Activated naive CD4-positive, alpha-beta T cell treated with anti-CD3 and anti-CD28 coated beads, Interleukin-2, amount 10 ng/mL, durations not matched to agents 7 days and 5 days (primary cell): ENCODE data around the gene AGAP1.

Source experiments
- CTCF ChIA-PET: fragments of 350-600 bp; sonication (Branson Sonifier 250); formaldehyde crosslinking; loops from one replicate; lab custom pipeline; 2021; ENCODE audit warnings: antibody characterized with exemption; lab: Charles Lee
- DNase-seq: peaks from one replicate; pipeline ENCODE4 v3.0.0-alpha.2; 2020
- H3K27ac Mint-ChIP-seq: one replicate; pipeline ENCODE4 v1.8.0; 2021; ENCODE audit warnings: mild to moderate bottlenecking, moderate library complexity, mixed read lengths
- H3K27me3 Mint-ChIP-seq: one replicate; pipeline ENCODE4 v1.8.0; 2021; ENCODE audit warnings: mild to moderate bottlenecking, mixed read lengths
- H3K36me3 Mint-ChIP-seq: one replicate; pipeline ENCODE4 v1.8.0; 2021; ENCODE audit warnings: mixed read lengths
- H3K4me1 Mint-ChIP-seq: one replicate; pipeline ENCODE4 v1.8.0; 2021; ENCODE audit warnings: mixed read lengths
- H3K4me3 Mint-ChIP-seq: one replicate; pipeline ENCODE4 v1.8.0; 2021; ENCODE audit warnings: mild to moderate bottlenecking, moderate library complexity, mixed read lengths
- H3K9me3 Mint-ChIP-seq: one replicate; pipeline ENCODE4 v1.8.0; 2021; ENCODE audit warnings: mixed read lengths

The AGAP1 gene

DNA sequence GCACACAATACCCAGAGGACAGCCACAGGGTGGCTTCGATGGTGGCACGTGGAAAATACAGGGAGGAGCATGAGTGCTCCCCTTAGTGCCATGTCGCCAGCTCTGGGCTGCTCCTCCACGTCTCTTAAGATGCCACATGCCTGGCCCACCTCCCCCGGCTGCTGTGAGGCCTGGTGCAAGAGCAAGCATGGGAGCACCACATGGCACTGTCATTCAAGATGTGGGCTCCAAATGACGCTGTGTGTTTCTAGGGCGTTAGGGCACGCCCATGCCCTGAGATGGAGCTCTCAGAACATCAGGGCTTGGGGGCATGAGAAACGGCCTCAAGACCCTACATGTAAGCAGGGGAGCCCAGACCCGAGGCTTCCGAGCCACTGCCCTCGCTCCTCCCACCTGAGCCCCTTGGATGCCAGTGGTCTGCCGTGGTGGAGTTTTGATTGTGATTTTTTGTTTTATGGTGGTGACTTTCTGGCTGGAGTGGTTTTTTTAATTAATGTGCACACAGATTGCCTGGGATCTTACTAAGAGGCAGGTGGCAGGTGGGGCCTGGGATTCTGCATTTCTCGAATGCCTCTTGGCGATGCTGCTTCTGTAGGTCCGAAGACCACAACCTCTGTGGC, 435.0 kb downstream of the AGAP1 start:
- no peak for DNase-seq
- Mint-ChIP-seq H3K9me3 (no peaks in the 10 kb centered on the region), H3K27ac (no peak overlapping the region), H3K4me3 (no peak overlapping the region), H3K27me3 (no peaks in the 10 kb centered on the region), H3K4me1 (no peaks in the 10 kb centered on the region), H3K36me3 (no peaks in the 10 kb centered on the region)
- CTCF ChIA-PET: no interaction called here

DNA sequence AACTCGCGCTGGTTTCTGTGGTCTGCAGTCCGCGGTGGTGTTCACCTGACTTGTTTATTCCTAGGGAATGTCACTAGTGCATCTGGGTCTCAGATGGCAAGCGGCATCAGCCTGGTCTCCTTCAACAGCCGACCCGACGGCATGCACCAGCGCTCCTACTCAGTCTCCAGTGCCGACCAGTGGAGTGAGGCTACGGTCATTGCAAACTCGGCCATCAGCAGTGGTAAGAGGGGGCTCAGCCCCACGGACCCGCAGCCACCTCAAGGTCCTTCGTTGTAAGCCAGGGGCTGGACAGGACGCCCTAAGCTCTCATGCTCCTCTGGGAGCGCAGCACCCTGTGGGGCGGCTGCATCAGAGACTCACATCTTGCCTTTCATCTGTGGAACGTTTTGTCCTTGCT, 436.9 kb downstream of the AGAP1 start:
- CTCF ChIA-PET: no interaction called here
- H3K27me3 Mint-ChIP-seq: no peaks in the 10 kb centered on the region
- no peak overlapping the region for H3K27ac Mint-ChIP-seq
- no peaks in the 10 kb centered on the region for H3K36me3 Mint-ChIP-seq
- no peak overlapping the region for H3K4me3 Mint-ChIP-seq
- no peak for DNase-seq
- H3K4me1 Mint-ChIP-seq: no peaks in the 10 kb centered on the region
- H3K9me3 Mint-ChIP-seq: no peaks in the 10 kb centered on the region

DNA sequence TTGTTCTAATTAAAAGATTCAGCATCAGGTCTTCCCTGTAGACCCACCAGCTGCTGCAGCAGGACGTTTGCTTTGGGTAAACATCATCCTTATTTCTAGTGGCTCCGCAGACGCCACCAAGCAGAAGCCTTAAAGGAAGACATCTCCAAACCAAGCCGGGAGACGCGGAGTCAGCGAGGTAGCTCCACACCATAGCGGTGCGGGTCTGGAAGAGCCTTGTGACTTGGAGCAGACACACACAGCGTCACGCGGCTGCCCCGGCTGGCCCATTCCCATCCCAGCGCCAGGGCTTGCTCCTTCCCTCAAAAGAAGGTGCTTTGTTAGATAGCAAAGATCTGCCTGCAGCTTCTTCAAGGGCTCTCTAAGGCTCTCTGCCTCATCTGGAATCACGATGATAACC, 437.8 kb downstream of the AGAP1 start:
- H3K9me3 Mint-ChIP-seq: peaks cover 7% of the 10 kb centered on the region
- H3K27ac Mint-ChIP-seq: no peak overlapping the region
- CTCF ChIA-PET: no interaction called here
- H3K27me3 Mint-ChIP-seq: no peaks in the 10 kb centered on the region
- no peak for DNase-seq
- no peaks in the 10 kb centered on the region for H3K4me1 Mint-ChIP-seq
- no peak overlapping the region for H3K4me3 Mint-ChIP-seq
- H3K36me3 Mint-ChIP-seq: no peaks in the 10 kb centered on the region

GRCh38 chr2:235934059-235934773, 440.4 kb downstream of the AGAP1 start:
- no peak overlapping the region for H3K4me3 Mint-ChIP-seq
- DNase-seq: no peak
- no peaks in the 10 kb centered on the region for H3K36me3 Mint-ChIP-seq
- peaks cover 8% of the 10 kb centered on the region for H3K9me3 Mint-ChIP-seq
- CTCF ChIA-PET: no interaction called here
- no peak overlapping the region for H3K27ac Mint-ChIP-seq
- H3K4me1 Mint-ChIP-seq: no peaks in the 10 kb centered on the region
- no peaks in the 10 kb centered on the region for H3K27me3 Mint-ChIP-seq

DNA sequence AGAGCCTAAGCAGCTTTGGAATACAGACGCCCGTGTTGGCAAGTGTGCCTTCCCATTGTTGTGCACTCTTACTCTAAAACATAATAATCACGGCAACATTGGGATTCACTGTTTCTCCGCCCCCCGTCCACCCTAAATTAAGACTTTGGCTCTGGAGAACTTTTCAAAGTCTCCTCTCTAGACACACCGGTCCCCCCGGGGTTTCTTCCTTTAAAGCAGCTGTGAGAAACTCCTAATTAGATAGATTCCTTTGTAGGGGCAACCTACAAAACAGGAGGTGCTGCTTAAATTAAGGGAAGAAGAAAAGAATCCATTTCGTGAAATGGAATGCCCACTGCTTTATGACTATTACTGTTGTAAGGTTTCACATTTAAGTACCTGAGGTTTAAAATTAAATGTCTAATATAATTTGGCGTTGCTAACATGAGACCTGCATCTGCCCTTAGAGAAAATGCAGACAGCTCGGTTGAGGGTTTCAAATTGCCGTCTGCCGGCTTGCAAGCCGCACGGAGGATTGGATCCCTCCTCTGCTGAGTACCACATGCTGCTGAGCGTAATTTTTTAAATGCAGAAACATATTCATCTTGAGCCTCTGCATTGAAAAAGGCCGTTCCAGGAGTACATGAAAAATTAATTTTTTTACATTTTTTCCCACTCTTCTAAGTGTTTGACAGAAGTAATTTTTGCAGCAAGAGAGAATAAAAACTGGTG, 441.1 kb downstream of the AGAP1 start:
- H3K4me3 Mint-ChIP-seq: no peak overlapping the region
- H3K27me3 Mint-ChIP-seq: no peaks in the 10 kb centered on the region
- no peak for DNase-seq
- CTCF ChIA-PET: no interaction called here
- H3K9me3 Mint-ChIP-seq: peaks cover 8% of the 10 kb centered on the region
- no peaks in the 10 kb centered on the region for H3K4me1 Mint-ChIP-seq
- no peaks in the 10 kb centered on the region for H3K36me3 Mint-ChIP-seq
- no peak overlapping the region for H3K27ac Mint-ChIP-seq

DNA sequence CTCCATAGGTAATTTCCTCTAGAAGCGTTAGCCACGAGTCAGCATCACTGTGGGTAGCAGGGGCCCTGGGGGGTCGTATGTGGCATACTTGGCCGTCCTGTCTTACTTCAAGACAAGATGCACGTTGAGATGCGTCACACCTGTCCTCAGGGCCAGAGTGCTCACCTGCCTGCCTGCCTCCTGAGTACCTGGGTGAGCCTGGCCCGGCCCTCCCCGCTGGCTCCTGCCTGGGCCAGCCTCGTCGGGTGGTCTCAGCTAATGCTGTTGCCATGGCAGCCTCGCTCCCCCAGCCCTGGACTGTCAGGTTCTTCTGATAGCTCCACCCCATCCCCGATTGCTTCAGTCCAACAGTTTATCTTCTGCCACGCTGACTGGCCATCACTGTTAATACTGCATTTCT, 441.9 kb downstream of the AGAP1 start:
- Mint-ChIP-seq H3K27ac (no peak overlapping the region), H3K4me1 (no peaks in the 10 kb centered on the region), H3K4me3 (no peak overlapping the region), H3K27me3 (no peaks in the 10 kb centered on the region), H3K9me3 (peaks cover 8% of the 10 kb centered on the region), H3K36me3 (no peaks in the 10 kb centered on the region)
- CTCF ChIA-PET: no interaction called here
- DNase-seq: no peak

GRCh38 chr2:235936493-235936892, 442.6 kb downstream of the AGAP1 start:
- no peaks in the 10 kb centered on the region for H3K36me3 Mint-ChIP-seq
- no peak overlapping the region for H3K4me3 Mint-ChIP-seq
- no peak for DNase-seq
- H3K4me1 Mint-ChIP-seq: no peaks in the 10 kb centered on the region
- H3K27me3 Mint-ChIP-seq: no peaks in the 10 kb centered on the region
- peaks cover 8% of the 10 kb centered on the region for H3K9me3 Mint-ChIP-seq
- H3K27ac Mint-ChIP-seq: no peak overlapping the region
- CTCF ChIA-PET: no interaction called here

- CTCF ChIA-PET: no interaction called here
- no peak overlapping the region for H3K4me3 Mint-ChIP-seq
- DNase-seq: no peak
- no peaks in the 10 kb centered on the region for H3K27me3 Mint-ChIP-seq
- no peak overlapping the region for H3K27ac Mint-ChIP-seq
- H3K4me1 Mint-ChIP-seq: no peaks in the 10 kb centered on the region
- no peaks in the 10 kb centered on the region for H3K36me3 Mint-ChIP-seq
- H3K9me3 Mint-ChIP-seq: peaks cover 8% of the 10 kb centered on the region
Measured at GRCh38 chr2:235937087-235937486, 443.2 kb downstream of the AGAP1 start.

DNA sequence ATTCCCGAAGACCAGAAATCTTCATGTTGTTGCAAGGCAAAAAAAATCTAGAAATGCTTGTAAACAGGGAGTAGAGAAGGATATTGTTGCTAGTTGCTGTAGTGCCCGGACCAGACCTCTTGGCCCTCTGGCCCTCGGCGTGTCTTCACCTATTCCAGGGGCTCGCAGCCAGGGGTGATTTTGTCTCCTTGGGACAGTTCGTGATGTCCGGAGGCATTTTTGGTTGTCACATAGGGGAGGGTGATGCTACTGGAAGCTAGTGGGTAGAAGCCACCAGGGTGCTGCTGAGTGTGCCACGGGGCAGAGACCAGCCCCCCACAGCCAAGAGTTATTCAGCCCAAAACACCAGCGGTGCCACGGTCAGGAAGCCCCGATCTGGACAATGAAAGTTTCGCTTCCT, 443.7 kb downstream of the AGAP1 start:
- no peak overlapping the region for H3K27ac Mint-ChIP-seq
- H3K4me1 Mint-ChIP-seq: no peaks in the 10 kb centered on the region
- H3K36me3 Mint-ChIP-seq: no peaks in the 10 kb centered on the region
- no peak overlapping the region for H3K4me3 Mint-ChIP-seq
- H3K27me3 Mint-ChIP-seq: no peaks in the 10 kb centered on the region
- no peak for DNase-seq
- peaks cover 8% of the 10 kb centered on the region for H3K9me3 Mint-ChIP-seq
- CTCF ChIA-PET: no interaction called here

- Mint-ChIP-seq H3K36me3 (no peaks in the 10 kb centered on the region), H3K4me3 (no peak overlapping the region), H3K4me1 (no peaks in the 10 kb centered on the region), H3K27ac (no peak overlapping the region), H3K27me3 (no peaks in the 10 kb centered on the region), H3K9me3 (peaks cover 8% of the 10 kb centered on the region)
- DNase-seq: no peak
- CTCF ChIA-PET: no interaction called here
Measured at GRCh38 chr2:235937936-235938335, 444.1 kb downstream of the AGAP1 start.

- DNase-seq: no peak
- CTCF ChIA-PET: no interaction called here
- no peaks in the 10 kb centered on the region for H3K4me1 Mint-ChIP-seq
- no peaks in the 10 kb centered on the region for H3K27me3 Mint-ChIP-seq
- peaks cover 8% of the 10 kb centered on the region for H3K9me3 Mint-ChIP-seq
- H3K4me3 Mint-ChIP-seq: no peak overlapping the region
- no peak overlapping the region for H3K27ac Mint-ChIP-seq
- no peaks in the 10 kb centered on the region for H3K36me3 Mint-ChIP-seq
Measured at GRCh38 chr2:235938611-235939010, 444.8 kb downstream of the AGAP1 start.

DNA sequence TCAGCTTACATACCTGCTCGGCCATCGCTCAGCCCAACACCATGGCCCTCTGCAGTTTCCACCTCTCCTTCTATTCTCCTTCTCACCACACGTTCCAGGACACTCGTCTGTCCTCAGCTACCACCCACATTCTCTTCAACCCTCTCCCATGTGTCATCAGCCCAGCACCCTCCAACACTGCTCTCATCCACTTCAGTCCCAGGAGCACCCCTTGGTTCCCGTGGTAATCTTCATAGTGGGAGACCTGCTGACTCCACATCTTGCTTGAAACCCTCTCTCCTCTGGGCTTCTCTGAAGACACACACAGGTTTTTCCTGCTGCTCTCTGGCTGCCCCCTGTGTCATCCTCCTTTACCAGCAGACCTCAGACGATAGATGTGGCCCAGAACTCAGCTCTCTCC, 445.6 kb downstream of the AGAP1 start:
- CTCF ChIA-PET: no interaction called here

DNA sequence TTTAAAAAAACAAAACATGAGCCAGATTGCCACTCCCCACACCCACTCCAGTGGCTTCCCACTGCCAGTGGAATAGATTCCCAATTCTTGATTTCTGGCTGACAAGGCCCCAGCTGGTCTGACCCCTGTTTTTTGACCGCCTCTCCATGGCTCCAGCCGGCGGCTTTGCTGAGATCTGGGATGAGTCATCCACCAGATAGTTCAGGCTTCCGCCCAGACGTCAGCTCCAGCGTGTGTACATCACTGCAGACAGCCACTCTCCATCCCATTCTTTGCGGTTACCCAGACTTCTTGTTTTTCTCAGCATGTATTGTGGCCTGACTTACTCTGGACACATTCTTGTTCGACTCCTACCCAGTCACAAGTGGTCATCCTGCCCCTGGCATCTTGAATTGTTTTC, 446.5 kb downstream of the AGAP1 start:
- Mint-ChIP-seq H3K36me3 (no peaks in the 10 kb centered on the region), H3K27me3 (no peaks in the 10 kb centered on the region), H3K4me3 (no peak overlapping the region), H3K4me1 (no peaks in the 10 kb centered on the region), H3K9me3 (peaks cover 8% of the 10 kb centered on the region), H3K27ac (no peak overlapping the region)
- CTCF ChIA-PET: no interaction called here
- no peak for DNase-seq

More for the DNA sequence above, 445.6 kb downstream of the AGAP1 start:
- Mint-ChIP-seq H3K36me3 (no peaks in the 10 kb centered on the region), H3K27ac (no peak overlapping the region), H3K27me3 (no peaks in the 10 kb centered on the region), H3K9me3 (peaks cover 8% of the 10 kb centered on the region), H3K4me3 (no peak overlapping the region), H3K4me1 (no peaks in the 10 kb centered on the region)
- no peak for DNase-seq

DNA sequence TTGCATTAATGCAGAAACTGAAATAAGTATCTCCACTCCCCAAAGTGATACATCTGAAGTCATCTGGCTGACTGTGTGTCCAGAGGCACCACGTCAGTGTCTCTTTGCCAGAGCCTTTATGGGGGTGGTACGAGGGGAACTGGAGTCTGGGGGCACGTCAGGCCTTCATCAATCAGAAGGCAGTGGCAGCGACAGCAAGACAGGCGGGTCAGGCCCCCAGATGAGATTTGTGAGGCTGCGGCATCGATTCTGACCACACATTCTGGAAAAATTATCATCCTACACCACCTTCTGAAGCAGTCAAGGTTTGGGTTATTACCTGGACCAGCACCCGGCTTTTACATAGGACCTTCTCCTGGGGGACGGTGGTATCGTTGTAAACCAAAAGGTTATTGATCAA, 450.7 kb downstream of the AGAP1 start:
- no peaks in the 10 kb centered on the region for H3K9me3 Mint-ChIP-seq
- CTCF ChIA-PET: no interaction called here
- DNase-seq: no peak
- H3K27ac Mint-ChIP-seq: no peak overlapping the region
- H3K36me3 Mint-ChIP-seq: no peaks in the 10 kb centered on the region
- no peaks in the 10 kb centered on the region for H3K4me1 Mint-ChIP-seq
- no peak overlapping the region for H3K4me3 Mint-ChIP-seq
- peaks cover 14% of the 10 kb centered on the region for H3K27me3 Mint-ChIP-seq

- H3K4me1 Mint-ChIP-seq: no peaks in the 10 kb centered on the region
- H3K36me3 Mint-ChIP-seq: no peaks in the 10 kb centered on the region
- no peak overlapping the region for H3K4me3 Mint-ChIP-seq
- no peaks in the 10 kb centered on the region for H3K9me3 Mint-ChIP-seq
- DNase-seq: no peak
- H3K27me3 Mint-ChIP-seq: peaks cover 24% of the 10 kb centered on the region
- CTCF ChIA-PET: interaction anchor here (0.6 kb wide), 1 partner anchor 236 kb away, joined by 3 read pairs; no protein-coding TSS in a partner anchor
- H3K27ac Mint-ChIP-seq: no peak overlapping the region
Measured at GRCh38 chr2:235945608-235946140, 451.8 kb downstream of the AGAP1 start.
